ENCODE measurements around the gene UBA3. TPM values are rescaled to one million over a fixed set of nuclear protein-coding genes. Genes with fewer than 3 reads are reported as not detected.

Gene UBA3
- total and polyA plus RNA-seq, 3 donors from 2014 or later = 39.8 to 56.2 (median 43.1) TPM

- WGBS, 2 donors = 23 to 39% methylated on average over 3 of the region's 3 CpGs
- intact Hi-C loops (cut with DNase I; ENCODE audit: low total_unique reads) = no loop called here
- H3K4me3 ChIP-seq = no peak overlapping the region
- no peak for DNase-seq
- H3K36me3 ChIP-seq (ENCODE audit: low read depth, missing control alignments) = no peaks in the 10 kb centered on the region
- no peak overlapping the region for H3K27ac ChIP-seq
- H3K4me1 ChIP-seq = no peaks in the 10 kb centered on the region
- TF ChIP-seq CTCF (IDR thresholded peaks at IDR 0.05) = no peak
- no peak for TF ChIP-seq POLR2A (IDR thresholded peaks at IDR 0.05)
- no peaks in the 10 kb centered on the region for H3K27me3 ChIP-seq
- no peaks in the 10 kb centered on the region for H3K9me3 ChIP-seq
Observed at GRCh38 chr3:69105320-69105719, 25.2 kb upstream of the UBA3 start.

GRCh38 chr3:69104586-69104985, 24.4 kb upstream of the UBA3 start:
- DNase-seq = no peak
- H3K9me3 ChIP-seq = no peaks in the 10 kb centered on the region
- H3K27me3 ChIP-seq = no peaks in the 10 kb centered on the region
- intact Hi-C loops (cut with DNase I; ENCODE audit: low total_unique reads) = no loop called here
- H3K36me3 ChIP-seq (ENCODE audit: low read depth, missing control alignments) = no peaks in the 10 kb centered on the region
- H3K4me1 ChIP-seq = no peaks in the 10 kb centered on the region
- no peak overlapping the region for H3K4me3 ChIP-seq
- no peak overlapping the region for H3K27ac ChIP-seq
- 87 to 89% methylated on average over 8 of the region's 8 CpGs for WGBS, 2 donors
- TF ChIP-seq CTCF (IDR thresholded peaks at IDR 0.05) = no peak
- TF ChIP-seq POLR2A (IDR thresholded peaks at IDR 0.05) = no peak

- 79 to 82% methylated on average over 3 of the region's 3 CpGs for WGBS, 2 donors
- Histone ChIP-seq H3K27ac (no peak overlapping the region), H3K4me1 (no peaks in the 10 kb centered on the region), H3K9me3 (no peaks in the 10 kb centered on the region), H3K27me3 (no peaks in the 10 kb centered on the region), H3K4me3 (no peak overlapping the region), H3K36me3 (ENCODE audit: low read depth, missing control alignments) (no peaks in the 10 kb centered on the region)
- no peak for DNase-seq
- TF ChIP-seq POLR2A (IDR thresholded peaks at IDR 0.05) (no peak), CTCF (IDR thresholded peaks at IDR 0.05) (no peak)
- intact Hi-C loops (cut with DNase I; ENCODE audit: low total_unique reads) = no loop called here
Observed at GRCh38 chr3:69103123-69103522, 23.0 kb upstream of the UBA3 start.

- no peaks in the 10 kb centered on the region for H3K9me3 ChIP-seq
- no peaks in the 10 kb centered on the region for H3K27me3 ChIP-seq
- no peaks in the 10 kb centered on the region for H3K4me1 ChIP-seq
- H3K27ac ChIP-seq = no peak overlapping the region
- H3K4me3 ChIP-seq = no peak overlapping the region
- WGBS, 2 donors = 92 to 95% methylated on average over 4 of the region's 4 CpGs
- intact Hi-C loops (cut with DNase I; ENCODE audit: low total_unique reads) = no loop called here
- no peaks in the 10 kb centered on the region for H3K36me3 ChIP-seq (ENCODE audit: low read depth, missing control alignments)
- TF ChIP-seq CTCF (IDR thresholded peaks at IDR 0.05) = no peak
- TF ChIP-seq POLR2A (IDR thresholded peaks at IDR 0.05) = no peak
- DNase-seq = no peak
Observed at GRCh38 chr3:69102384-69102783, 22.2 kb upstream of the UBA3 start.

- 63 to 85% methylated on average over 4 of the region's 4 CpGs for WGBS, 2 donors
- TF ChIP-seq POLR2A (IDR thresholded peaks at IDR 0.05) (no peak), CTCF (IDR thresholded peaks at IDR 0.05) (no peak)
- H3K27me3 ChIP-seq = no peaks in the 10 kb centered on the region
- no peaks in the 10 kb centered on the region for H3K36me3 ChIP-seq (ENCODE audit: low read depth, missing control alignments)
- intact Hi-C loops (cut with DNase I; ENCODE audit: low total_unique reads) = no loop called here
- peaks cover 5% of the 10 kb centered on the region for H3K4me1 ChIP-seq
- H3K4me3 ChIP-seq = no peak overlapping the region
- no peak overlapping the region for H3K27ac ChIP-seq
- no peak for DNase-seq
- H3K9me3 ChIP-seq = no peaks in the 10 kb centered on the region
Observed at GRCh38 chr3:69099576-69099975, 19.4 kb upstream of the UBA3 start.
